ENCODE data around the gene CORO1C.
"Not testable (repeated sequence)": the region's sequence is repeated elsewhere in the genome, so short reads cannot be mapped to it uniquely, and the experiment has no call there.

CORO1C gene

GRCh38 chr12:108633081-108633533 is 98.2 kb downstream of the CORO1C start:
- DNase-seq = no peak

- not testable (repeated sequence) for DNase-seq
These were observed 100.1 kb downstream of the CORO1C start for GRCh38 chr12:108631261-108631660.

GRCh38 chr12:108630481-108631207 is 100.7 kb downstream of the CORO1C start:
- DNase-seq = no peak

GRCh38 chr12:108629824-108630476 is 101.4 kb downstream of the CORO1C start:
- no peak for DNase-seq

- no peak for DNase-seq
These were observed 102.2 kb downstream of the CORO1C start for GRCh38 chr12:108629151-108629550.

GRCh38 chr12:108627134-108627920 is 104.0 kb downstream of the CORO1C start:
- DNase-seq = no peak

- no peak for DNase-seq
These were observed 106.1 kb downstream of the CORO1C start for GRCh38 chr12:108625228-108625627.

- DNase-seq = no peak
These were observed 107.7 kb downstream of the CORO1C start for GRCh38 chr12:108623577-108623976.

- DNase-seq = no peak
These were observed 108.3 kb downstream of the CORO1C start for GRCh38 chr12:108622921-108623514.

GRCh38 chr12:108622421-108622820 is 108.9 kb downstream of the CORO1C start:
- no peak for DNase-seq

- DNase-seq = no peak
These were observed 110.2 kb downstream of the CORO1C start for GRCh38 chr12:108621161-108621560.

- no peak for DNase-seq
These were observed 111.0 kb downstream of the CORO1C start for GRCh38 chr12:108620236-108620879.

- no peak for DNase-seq
These were observed 111.8 kb downstream of the CORO1C start for GRCh38 chr12:108619369-108620160.

- not testable (repeated sequence) for DNase-seq
These were observed 112.4 kb downstream of the CORO1C start for GRCh38 chr12:108618953-108619274.

GRCh38 chr12:108618079-108618952 is 113.0 kb downstream of the CORO1C start:
- DNase-seq = peak; percentile 59 to 68

- DNase-seq = peak in 1 of 2 donors; percentile 12
These were observed 114.1 kb downstream of the CORO1C start for GRCh38 chr12:108616941-108617858.

- no peak for DNase-seq
These were observed 115.0 kb downstream of the CORO1C start for GRCh38 chr12:108616359-108616758.

GRCh38 chr12:108615918-108616317 is 115.4 kb downstream of the CORO1C start:
- DNase-seq = no peak

- DNase-seq = no peak
These were observed 116.7 kb downstream of the CORO1C start for GRCh38 chr12:108614639-108615038.

GRCh38 chr12:108614041-108614440 is 117.3 kb downstream of the CORO1C start:
- no peak for DNase-seq
